ENCODE results near the gene HELLS. TPM values are rescaled to one million over a fixed set of nuclear protein-coding genes. Genes with fewer than 3 reads are reported as not detected.

Gene HELLS
- total and polyA plus RNA-seq, 2 donors (not counting 3 experiments of a cell fraction or from before 2014, with no cell fraction given) = 24.7 to 85.5 TPM

- no TSS peak for BruUV-seq (replicated peaks)
- FAIRE-seq (no peak), DNase-seq (ENCODE audit: low read depth, low spot score) (no peak)
- Histone ChIP-seq H3K4me2 (ENCODE audit: insufficient read depth, low read length) (no peak overlapping the region), H3K27ac (ENCODE audit: insufficient read depth, low read depth, low read length) (no peak overlapping the region), H3K9me1 (replicated peaks; ENCODE audit: control insufficient read depth, extremely low read depth, insufficient read depth, low read length) (no peaks in the 10 kb centered on the region), H2AFZ (ENCODE audit: low read depth, low read length) (no peak overlapping the region), H4K20me1 (replicated peaks; ENCODE audit: control insufficient read depth, extremely low read depth, insufficient read depth, low read length) (no peaks in the 10 kb centered on the region), H3K9me3 (replicated peaks; ENCODE audit: control insufficient read depth, insufficient read depth, low read length) (no peaks in the 10 kb centered on the region), H3K36me3 (ENCODE audit: control insufficient read depth in 2 of 2, extremely low read depth in 1 of 2, insufficient read depth in 2 of 2, low read length in 2 of 2) (no peaks in the 10 kb centered on the region), H3K9ac (replicated peaks; ENCODE audit: extremely low read depth, insufficient read depth, low read length) (no peak overlapping the region), H3K4me3 (replicated peaks in 1 of 3; ENCODE audit: insufficient read depth in 1 of 3, low read depth in 1 of 3, low read length in 3 of 3) (no peak overlapping the region), H3K79me2 (ENCODE audit: control insufficient read depth, insufficient read depth, low read length) (no peaks in the 10 kb centered on the region), H3K4me1 (ENCODE audit: control insufficient read depth, extremely low read depth, insufficient read depth, low read length) (no peaks in the 10 kb centered on the region), H3K27me3 (ENCODE audit: control insufficient read depth in 2 of 2, insufficient read depth in 2 of 2, low read length in 2 of 2) (no peaks in the 10 kb centered on the region)
- TF ChIP-seq MYC (IDR thresholded peaks at IDR 0.05; ENCODE audit: low read depth, low read length) (no peak), GATA2 (IDR thresholded peaks at IDR 0.05; ENCODE audit: insufficient read depth, insufficient read length, low read depth, low read length) (no peak), EZH2 (IDR thresholded peaks at IDR 0.05; ENCODE audit: borderline replicate concordance, low read depth, low read length, severe bottlenecking) (no peak), POLR2A (IDR thresholded peaks at IDR 0.05; ENCODE audit: low read depth, low read length) (no peak), JUN (IDR thresholded peaks at IDR 0.05; ENCODE audit: borderline replicate concordance, insufficient read depth, insufficient read length, low read depth) (no peak), MAX (IDR thresholded peaks at IDR 0.05; ENCODE audit: insufficient read depth, insufficient read length) (no peak), FOS (IDR thresholded peaks at IDR 0.05; ENCODE audit: borderline replicate concordance, insufficient read depth, low read length) (no peak), CTCF (IDR thresholded peaks at IDR 0.05; ENCODE audit: extremely low read depth in 1 of 2, insufficient read depth in 1 of 2, low read depth in 1 of 2, low read length in 2 of 2) (no peak), POLR2AphosphoS5 (IDR thresholded peaks at IDR 0.05; ENCODE audit: insufficient read depth, low read depth, low read length) (no peak)
- intact Hi-C loops (cut with micrococcal nuclease) (no loop called here), dilution Hi-C loops (cut with MboI; ENCODE audit: extremely low pct_ligation_motif_present, low sequenced_read_pairs) (no loop called here)
- ChIA-PET POLR2A (no interaction called here), CTCF (interaction anchor here (1.4 to 2.1 kb wide), 3 partner anchors 11 to 722 kb away, joined by 3 to 6 read pairs (median 4); no protein-coding TSS in a partner anchor)
Observed at GRCh38 chr10:94641480-94641879, 95.9 kb downstream of the HELLS start.

Measured in endothelial cell of umbilical vein (primary cell).